IMR-90 (cell line): ENCODE results near the gene C16orf89. TPM values are rescaled to one million over a fixed set of nuclear protein-coding genes. Genes with fewer than 3 reads are reported as not detected.

Experiments
- ATAC-seq: fragments of 200-7000 bp; cut with Tn5 transposase; 2 replicates; pipeline ENCODE4 v1.9.1; 2020; ENCODE audit warnings: low read depth, mild to moderate bottlenecking, moderate library complexity
- BruUV-seq: library from RNA; stranded (reverse); fragments of 400-500 nt; replicated peaks from 2 replicates; lab custom pipeline; 2021; lab: Mats Ljungman, UMichigan
- CTCF ChIA-PET: fragments of 300-600 bp; formaldehyde crosslinking; extraction: SDS; loops from one replicate; lab custom pipeline; 2021; ENCODE audit warnings: antibody characterized with exemption; lab: Yijun Ruan, JAX
- POLR2A ChIA-PET: fragments of 300-600 bp; sonication (Branson Sonifier 250); formaldehyde crosslinking; loops from one replicate; lab custom pipeline; 2022; ENCODE audit warnings: antibody characterized with exemption; ENCODE audit not compliant: unreplicated experiment; lab: Charles Lee
- DNase-seq: peaks from one replicate; pipeline ENCODE4 v3.0.0; 2013
- H2AFZ ChIP-seq: replicated peaks from 2 replicates; pipeline ENCODE3; 2013; ENCODE audit warnings: low read length, mild to moderate bottlenecking; ENCODE audit not compliant: poor library complexity
- H2AK5ac ChIP-seq: 2 replicates; pipeline ENCODE4 v1.6.1; 2013; ENCODE audit warnings: low read depth, low read length, inconsistent platforms
- H2AK9ac ChIP-seq: replicated peaks from 2 replicates; pipeline ENCODE3; 2013; ENCODE audit warnings: mild to moderate bottlenecking, low read depth, low read length, moderate library complexity; ENCODE audit not compliant: poor library complexity
- H2BK120ac ChIP-seq: 2 replicates; pipeline ENCODE4 v1.6.1; 2013; ENCODE audit warnings: low read depth, low read length, inconsistent platforms
- H2BK15ac ChIP-seq: 3 replicates; pipeline ENCODE4 v1.6.1; 2013; ENCODE audit warnings: low read depth, low read length, inconsistent platforms
- H2BK20ac ChIP-seq: 2 replicates; pipeline ENCODE4 v1.6.1; 2013; ENCODE audit warnings: low read depth, mild to moderate bottlenecking, inconsistent platforms, low read length, moderate library complexity
- H2BK5ac ChIP-seq: 2 replicates; pipeline ENCODE4 v1.6.1; 2013; ENCODE audit warnings: mild to moderate bottlenecking, low read depth, low read length, inconsistent platforms; ENCODE audit not compliant: poor library complexity, severe bottlenecking
- H3K14ac ChIP-seq: replicated peaks from 2 replicates; pipeline ENCODE4 v1.6.1; 2013; ENCODE audit warnings: low read depth, low read length, inconsistent platforms
- H3K18ac ChIP-seq: 2 replicates; pipeline ENCODE4 v1.6.1; 2013; ENCODE audit warnings: low read depth, low read length, control low read depth
- H3K23ac ChIP-seq: 2 replicates; pipeline ENCODE4 v1.6.1; 2013; ENCODE audit warnings: low read depth, low read length, inconsistent platforms
- H3K27ac ChIP-seq: 2 replicates; pipeline ENCODE4 v1.5.1; 2013; ENCODE audit warnings: mild to moderate bottlenecking, control low read depth, low read length; ENCODE audit not compliant: insufficient read depth
- H3K27me3 ChIP-seq: 2 replicates; pipeline ENCODE4 v1.6.1; 2013; ENCODE audit warnings: low read length; ENCODE audit not compliant: control insufficient read depth, insufficient read depth
- H3K36me3 ChIP-seq: 2 replicates; pipeline ENCODE4 v1.6.1; 2013; ENCODE audit warnings: low read length, mixed read lengths; ENCODE audit not compliant: control insufficient read depth, insufficient read depth
- H3K4ac ChIP-seq: 2 replicates; pipeline ENCODE4 v1.6.1; 2013; ENCODE audit warnings: low read depth, low read length, inconsistent platforms
- H3K4me1 ChIP-seq: 2 replicates; pipeline ENCODE4 v1.6.1; 2013; ENCODE audit warnings: low read length, mixed read lengths; ENCODE audit not compliant: control insufficient read depth, insufficient read depth
- H3K4me2 ChIP-seq: 2 replicates; pipeline ENCODE4 v1.6.1; 2013; ENCODE audit warnings: low read depth, mild to moderate bottlenecking, control low read depth, low read length, moderate library complexity
- H3K4me3 ChIP-seq: 2 replicates; pipeline ENCODE4 v1.5.1; 2013; ENCODE audit warnings: low read depth, mild to moderate bottlenecking, control low read depth, low read length, moderate library complexity; ENCODE audit not compliant: insufficient read depth
- H3K56ac ChIP-seq: 2 replicates; pipeline ENCODE4 v1.6.1; 2013; ENCODE audit warnings: low read length, inconsistent platforms; ENCODE audit not compliant: insufficient read depth; ENCODE audit errors: extremely low read depth
- H3K79me1 ChIP-seq, 2 experiments: 2 replicates each; pipeline ENCODE4 v1.6.1; 2013; ENCODE audit warnings: low read length in 2 of 2, inconsistent platforms in 1 of 2, low read depth in 1 of 2
- H3K9ac ChIP-seq: 2 replicates; pipeline ENCODE4 v1.6.1; 2013; ENCODE audit warnings: low read depth, low read length, control low read depth
- H3K9me1 ChIP-seq: 2 replicates; pipeline ENCODE4 v1.6.1; 2013; ENCODE audit warnings: low read length, inconsistent platforms; ENCODE audit not compliant: insufficient read depth
- H3K9me3 ChIP-seq: 2 replicates; pipeline ENCODE4 v1.6.1; 2013; ENCODE audit warnings: low read length; ENCODE audit not compliant: control insufficient read depth, insufficient read depth
- H4K20me1 ChIP-seq: 2 replicates; pipeline ENCODE4 v1.6.1; 2013; ENCODE audit warnings: low read length, inconsistent platforms; ENCODE audit not compliant: insufficient read depth
- H4K5ac ChIP-seq: 2 replicates; pipeline ENCODE4 v1.6.1; 2013; ENCODE audit warnings: mild to moderate bottlenecking, low read depth, low read length, control low read depth
- H4K8ac ChIP-seq, 2 experiments: 2 replicates each; pipeline ENCODE4 v1.6.1; 2013; ENCODE audit warnings: low read depth in 2 of 2, low read length in 2 of 2, control low read depth in 1 of 2, inconsistent platforms in 1 of 2
- H4K91ac ChIP-seq: 2 replicates; pipeline ENCODE4 v1.6.1; 2013; ENCODE audit warnings: low read depth, low read length, inconsistent platforms; ENCODE audit not compliant: insufficient read depth
- BHLHE40 ChIP-seq: fragments of 150-350 bp; IDR thresholded peaks from 2 replicates; pipeline ENCODE4 v1.6.1; 2016; ENCODE audit warnings: mild to moderate bottlenecking, low read depth, low read length
- CEBPB ChIP-seq: IDR thresholded peaks from 2 replicates; pipeline ENCODE4 v1.6.1; 2012; ENCODE audit warnings: low read depth, low read length, improper control_type of control experiment
- CHD1 ChIP-seq: IDR thresholded peaks from 2 replicates; pipeline ENCODE4 v1.6.1; 2012; ENCODE audit warnings: low read depth, low read length, improper control_type of control experiment
- CTCF ChIP-seq: conservative IDR thresholded peaks from 2 replicates; pipeline ENCODE4 v1.5.1; 2012; ENCODE audit warnings: mild to moderate bottlenecking, low read depth, low read length, improper control_type of control experiment
- ELK1 ChIP-seq: fragments of 150-350 bp; IDR thresholded peaks from 2 replicates; pipeline ENCODE4 v1.6.1; 2016; ENCODE audit warnings: low read depth, mild to moderate bottlenecking, low read length, moderate library complexity, borderline replicate concordance
- FOS ChIP-seq: fragments of 150-350 bp; IDR thresholded peaks from 2 replicates; pipeline ENCODE4 v1.6.1; 2016; ENCODE audit warnings: low read depth, low read length
- MAFK ChIP-seq: IDR thresholded peaks from 2 replicates; pipeline ENCODE4 v1.6.1; 2012; ENCODE audit warnings: low read depth, low read length, improper control_type of control experiment
- MAZ ChIP-seq: IDR thresholded peaks from 2 replicates; pipeline ENCODE4 v1.6.1; 2012; ENCODE audit warnings: low read depth, mild to moderate bottlenecking, low read length, improper control_type of control experiment, moderate library complexity, borderline replicate concordance
- MXI1 ChIP-seq: IDR thresholded peaks from 2 replicates; pipeline ENCODE4 v1.6.1; 2012; ENCODE audit warnings: low read depth, mild to moderate bottlenecking, low read length, moderate library complexity, borderline replicate concordance
- NFE2L2 ChIP-seq: fragments of 150-350 bp; IDR thresholded peaks from 2 replicates; pipeline ENCODE4 v1.6.1; 2016; ENCODE audit warnings: low read depth, mild to moderate bottlenecking, low read length
- POLR2A ChIP-seq: IDR thresholded peaks from 2 replicates; pipeline ENCODE4 v1.6.1; 2012; ENCODE audit warnings: mild to moderate bottlenecking, low read depth, low read length
- RAD21 ChIP-seq: IDR thresholded peaks from 2 replicates; pipeline ENCODE4 v1.6.1; 2012; ENCODE audit warnings: low read length, improper control_type of control experiment
- RCOR1 ChIP-seq: IDR thresholded peaks from 2 replicates; pipeline ENCODE4 v1.6.1; 2012; ENCODE audit warnings: mild to moderate bottlenecking, low read length, improper control_type of control experiment; ENCODE audit not compliant: insufficient replicate concordance
- RFX5 ChIP-seq: IDR thresholded peaks from 2 replicates; pipeline ENCODE4 v1.8.0; 2012; ENCODE audit warnings: low read depth, mild to moderate bottlenecking, low read length, moderate library complexity
- SMC3 ChIP-seq: fragments of 150-350 bp; IDR thresholded peaks from 2 replicates; pipeline ENCODE4 v1.6.1; 2016; ENCODE audit warnings: low read depth, mild to moderate bottlenecking, antibody characterized with exemption, low read length, moderate library complexity
- USF2 ChIP-seq: fragments of 150-350 bp; IDR thresholded peaks from 2 replicates; pipeline ENCODE4 v1.6.1; 2017; ENCODE audit warnings: mild to moderate bottlenecking, antibody characterized with exemption, low read length, low read depth
- WGBS, 2 experiments: methylation state at CpG; one replicate each; pipeline versions ENCODE4 v1.1.5 to v1.1.7; 2013; ENCODE audit warnings: missing lambda C conversion rate in 2 of 2; ENCODE audit not compliant: insufficient read length in 1 of 2; ENCODE audit errors: extremely low coverage in 2 of 2; 5-methylcytosine and 5-hydroxymethylcytosine counted together
- dilution Hi-C: fragments of 300-500 bp; cut with HindIII; formaldehyde crosslinking; loops from one replicate; pipeline ENCODE4 v1.14.3; 2018; ENCODE audit warnings: low sequenced_read_pairs; ENCODE audit not compliant: unreplicated experiment
- in situ Hi-C: fragments of 300-500 bp; cut with MboI; formaldehyde crosslinking; loops from 3 replicates; pipeline ENCODE4 v1.14.3; 2019; ENCODE audit warnings: low sequenced_read_pairs, inconsistent platforms, mixed read lengths
- intact Hi-C: fragments of 100-400 bp; cut with micrococcal nuclease; formaldehyde crosslinking; loops from 2 replicates; pipeline ENCODE4 v1.10.0; 2022
- polyA plus RNA-seq, 3 experiments: library from polyadenylated mRNA; depleted of rRNA; stranded (reverse); fragments of >200 nt; gene quantifications; 2 replicates each; pipeline ENCODE4 v1.2.3, GENCODE V29; 2012; ENCODE audit warnings: low replicate concordance in 1 of 3
- total RNA-seq: library from RNA; depleted of rRNA; stranded (reverse); fragments of >200 nt; gene quantifications from 2 replicates; pipeline ENCODE4 v1.2.3, GENCODE V29; 2012

The C16orf89 gene
- total and polyA plus RNA-seq, 2 of the 4 experiments (the other 2 are of a cell fraction), result 0.17 to 0.18 TPM

- Histone ChIP-seq H3K4me3 (no peak overlapping the region), H2BK120ac (no peak overlapping the region), H4K20me1 (no peaks in the 10 kb centered on the region), H3K27ac (no peak overlapping the region), H4K5ac (no peak overlapping the region), H3K79me1 (peaks cover 3 to 13% of the 10 kb centered on the region in 2 experiments; a peak in 2 of 4 replicates), H2AK9ac (no peak overlapping the region), H2BK5ac (no peak overlapping the region), H3K4ac (no peak overlapping the region), H3K9ac (no peak overlapping the region), H3K23ac (no peak overlapping the region), H4K91ac (no peak overlapping the region), H3K18ac (no peak overlapping the region), H3K14ac (no peak overlapping the region), H2AK5ac (no peak overlapping the region), H2BK20ac (no peak overlapping the region), H4K8ac (no peak overlapping the region), H3K9me3 (no peaks in the 10 kb centered on the region), H2AFZ (no peak overlapping the region), H3K4me2 (no peak overlapping the region), H3K56ac (no peak overlapping the region), H3K9me1 (peaks cover 5% of the 10 kb centered on the region; the same call in 1 of the 2 replicates), H3K27me3 (no peaks in the 10 kb centered on the region), H3K36me3 (0 out of 2 replicates have a peak, but pooled peaks cover 1% of the 10 kb centered on the region), H2BK15ac (no peak overlapping the region), H3K4me1 (peaks cover 3% of the 10 kb centered on the region; the same call in 1 of the 2 replicates)
- no peak for ATAC-seq
- TF ChIP-seq BHLHE40 (no peak), CEBPB (no peak), SMC3 (no peak), POLR2A (no peak), MAFK (no peak), RCOR1 (no peak), ELK1 (no peak), FOS (no peak), CHD1 (no peak), RFX5 (no peak), RAD21 (no peak), CTCF (no peak), MXI1 (no peak), NFE2L2 (no peak), USF2 (no peak), MAZ (no peak)
- WGBS, 2 experiments, result 100% methylated on average over 7 of the region's 18 CpGs; no CpG with 5 or more reads in 1 of the 2 experiments
- in situ Hi-C loops (no loop called here), intact Hi-C loops (no loop called here), dilution Hi-C loops (no loop called here)
- CTCF ChIA-PET, result no interaction called here
- no peak for DNase-seq
- POLR2A ChIA-PET, result no interaction called here
- no TSS peak for BruUV-seq
Measured at GRCh38 chr16:5028950-5029475, 36.7 kb downstream of the C16orf89 start.
